Right ventricle myocardium superior (tissue), 1 donor: ENCODE measurements around the gene FHL5. TPM values are rescaled to one million over a fixed set of nuclear protein-coding genes. Genes with fewer than 3 reads are reported as not detected.

Source experiments
- ATAC-seq: fragments of 200-7000 bp; cut with Tn5 transposase; one replicate; pipeline ENCODE4 v1.9.1; 2020; ENCODE audit warnings: mild to moderate bottlenecking; ENCODE audit not compliant: poor library complexity
- DNase-seq: peaks from one replicate; pipeline ENCODE4 v3.0.0-alpha.2; 2020
- intact Hi-C: fragments of 100-400 bp; cut with DNase I; formaldehyde crosslinking; loops from one replicate; pipeline ENCODE4 v1.11.2; 2022
- total RNA-seq: library from RNA; stranded (reverse); fragmentation: NEBNext Ultra II Directional; extraction: Animal tissue kit (Norgen Biotek cat#: 25700); gene quantifications from one replicate; pipeline ENCODE4 v1.2.1, GENCODE V29; 2021
- donor health status: DM: no; HTN: yes; CAD: no; lungs with severe emphysema.

The FHL5 gene
- total RNA-seq, 1 donor from 2014 or later: 7.2 TPM

GRCh38 chr6:96659084-96659845 is 96.3 kb downstream of the FHL5 start:
- intact Hi-C loops: no loop called here
- ATAC-seq (no peak), DNase-seq (no peak)

Other genes with a start within 250 kb of the FHL5 start
- gene UFL1, start 41.3 kb upstream of the FHL5 start, total RNA-seq: 20.5 TPM